Measurements from ENCODE around the gene TET2.

Gene TET2

DNA sequence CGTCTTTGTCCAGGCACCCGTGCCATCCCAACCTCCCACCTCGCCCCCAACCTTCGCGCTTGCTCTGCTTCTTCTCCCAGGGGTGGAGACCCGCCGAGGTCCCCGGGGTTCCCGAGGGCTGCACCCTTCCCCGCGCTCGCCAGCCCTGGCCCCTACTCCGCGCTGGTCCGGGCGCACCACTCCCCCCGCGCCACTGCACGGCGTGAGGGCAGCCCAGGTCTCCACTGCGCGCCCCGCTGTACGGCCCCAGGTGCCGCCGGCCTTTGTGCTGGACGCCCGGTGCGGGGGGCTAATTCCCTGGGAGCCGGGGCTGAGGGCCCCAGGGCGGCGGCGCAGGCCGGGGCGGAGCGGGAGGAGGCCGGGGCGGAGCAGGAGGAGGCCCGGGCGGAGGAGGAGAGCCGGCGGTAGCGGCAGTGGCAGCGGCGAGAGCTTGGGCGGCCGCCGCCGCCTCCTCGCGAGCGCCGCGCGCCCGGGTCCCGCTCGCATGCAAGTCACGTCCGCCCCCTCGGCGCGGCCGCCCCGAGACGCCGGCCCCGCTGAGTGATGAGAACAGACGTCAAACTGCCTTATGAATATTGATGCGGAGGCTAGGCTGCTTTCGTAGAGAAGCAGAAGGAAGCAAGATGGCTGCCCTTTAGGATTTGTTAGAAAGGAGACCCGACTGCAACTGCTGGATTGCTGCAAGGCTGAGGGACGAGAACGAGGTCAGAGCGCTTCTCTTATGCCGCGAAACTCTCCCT is at the start of gene TET2:
Gene TET2 (plus strand): TSS at position 601 of the 740 bp plus-strand sequence. CDS start 87,067 bp downstream, outside the sequence.
- DNase-seq (ENCODE audit: low spot score), result peak; percentile 65
- CTCF ChIA-PET, result interaction anchor here (0.9 kb wide), 1 partner anchor 402 kb away, joined by 3 read pairs; no protein-coding TSS in a partner anchor
- TF ChIP-seq, protein P1, sequence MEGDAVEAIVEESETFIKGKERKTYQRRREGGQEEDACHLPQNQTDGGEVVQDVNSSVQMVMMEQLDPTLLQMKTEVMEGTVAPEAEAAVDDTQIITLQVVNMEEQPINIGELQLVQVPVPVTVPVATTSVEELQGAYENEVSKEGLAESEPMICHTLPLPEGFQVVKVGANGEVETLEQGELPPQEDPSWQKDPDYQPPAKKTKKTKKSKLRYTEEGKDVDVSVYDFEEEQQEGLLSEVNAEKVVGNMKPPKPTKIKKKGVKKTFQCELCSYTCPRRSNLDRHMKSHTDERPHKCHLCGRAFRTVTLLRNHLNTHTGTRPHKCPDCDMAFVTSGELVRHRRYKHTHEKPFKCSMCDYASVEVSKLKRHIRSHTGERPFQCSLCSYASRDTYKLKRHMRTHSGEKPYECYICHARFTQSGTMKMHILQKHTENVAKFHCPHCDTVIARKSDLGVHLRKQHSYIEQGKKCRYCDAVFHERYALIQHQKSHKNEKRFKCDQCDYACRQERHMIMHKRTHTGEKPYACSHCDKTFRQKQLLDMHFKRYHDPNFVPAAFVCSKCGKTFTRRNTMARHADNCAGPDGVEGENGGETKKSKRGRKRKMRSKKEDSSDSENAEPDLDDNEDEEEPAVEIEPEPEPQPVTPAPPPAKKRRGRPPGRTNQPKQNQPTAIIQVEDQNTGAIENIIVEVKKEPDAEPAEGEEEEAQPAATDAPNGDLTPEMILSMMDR (conservative IDR thresholded peaks at IDR 0.05; ENCODE audit: low read depth), result no peak
- POLR2A ChIA-PET (ENCODE audit: low non-redundant PET), result interaction anchor here (0.6 kb wide), 1 partner anchor 54 kb away, joined by 3 read pairs; no protein-coding TSS in a partner anchor
- H3K27ac ChIP-seq, result peak within 1 kb of the TSS; percentile 76

DNA sequence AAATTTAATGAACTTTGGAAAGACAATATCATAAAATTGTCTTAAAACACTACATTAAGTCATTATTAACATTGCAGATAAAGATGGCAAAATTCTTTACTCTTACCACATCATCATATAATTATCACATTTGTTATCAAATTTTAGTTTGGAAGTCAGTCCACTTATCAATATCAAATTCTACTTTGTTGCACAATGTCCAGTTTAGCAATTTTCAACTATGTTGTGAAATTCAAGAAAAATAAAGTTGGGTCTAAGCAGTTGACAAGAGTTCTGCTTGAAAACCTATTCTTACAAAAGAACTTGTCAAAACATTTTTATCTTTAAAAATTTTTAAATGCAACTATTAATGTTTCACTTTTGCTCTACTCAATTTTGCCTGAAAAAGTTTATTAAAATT is 44.7 kb upstream of the TET2 start:
- DNase-seq (ENCODE audit: low spot score), result no peak
- ChIA-PET CTCF (no interaction called here), POLR2A (ENCODE audit: low non-redundant PET) (no interaction called here)
- TF ChIP-seq, protein P1 (conservative IDR thresholded peaks at IDR 0.05; ENCODE audit: low read depth), result no peak
- H3K27ac ChIP-seq, result no peak overlapping the region

DNA sequence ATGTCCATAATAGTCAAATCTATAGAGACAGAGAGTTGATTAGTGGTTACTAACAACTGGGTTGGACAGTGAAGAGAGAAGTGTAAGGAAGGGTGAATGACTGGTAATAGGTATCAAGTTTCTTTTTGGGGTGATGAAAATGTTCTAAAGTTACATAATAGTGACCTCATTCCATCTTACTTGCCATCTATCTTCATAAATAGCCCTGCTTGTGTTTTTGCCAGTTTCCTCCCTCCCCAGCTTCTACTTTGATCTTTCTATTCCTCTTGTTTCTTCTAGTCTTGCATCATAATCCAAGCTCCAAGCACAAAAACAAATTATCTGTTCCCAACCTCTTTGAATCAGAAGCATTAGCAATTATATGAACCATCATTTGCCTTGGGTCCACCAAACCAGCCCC is 40.2 kb upstream of the TET2 start:
- ChIA-PET CTCF (no interaction called here), POLR2A (ENCODE audit: low non-redundant PET) (no interaction called here)
- no peak for DNase-seq (ENCODE audit: low spot score)
- no peak overlapping the region for H3K27ac ChIP-seq
- TF ChIP-seq, protein P1 (conservative IDR thresholded peaks at IDR 0.05; ENCODE audit: low read depth), result no peak

GRCh38 chr4:105107095-105107856 is 39.4 kb upstream of the TET2 start:
- H3K27ac ChIP-seq, result no peak overlapping the region
- CTCF ChIA-PET, result interaction anchor here (0.7 kb wide), 1 partner anchor 828 kb away, joined by 3 read pairs; no protein-coding TSS in a partner anchor
- TF ChIP-seq, protein P1 (conservative IDR thresholded peaks at IDR 0.05; ENCODE audit: low read depth), result no peak
- DNase-seq (ENCODE audit: low spot score), result no peak
- POLR2A ChIA-PET (ENCODE audit: low non-redundant PET), result no interaction called here

GRCh38 chr4:105108971-105109370 is 37.7 kb upstream of the TET2 start:
- ChIA-PET POLR2A (ENCODE audit: low non-redundant PET) (no interaction called here), CTCF (no interaction called here)
- DNase-seq (ENCODE audit: low spot score), result no peak
- TF ChIP-seq, protein P1 (conservative IDR thresholded peaks at IDR 0.05; ENCODE audit: low read depth), result no peak
- no peak overlapping the region for H3K27ac ChIP-seq

DNA sequence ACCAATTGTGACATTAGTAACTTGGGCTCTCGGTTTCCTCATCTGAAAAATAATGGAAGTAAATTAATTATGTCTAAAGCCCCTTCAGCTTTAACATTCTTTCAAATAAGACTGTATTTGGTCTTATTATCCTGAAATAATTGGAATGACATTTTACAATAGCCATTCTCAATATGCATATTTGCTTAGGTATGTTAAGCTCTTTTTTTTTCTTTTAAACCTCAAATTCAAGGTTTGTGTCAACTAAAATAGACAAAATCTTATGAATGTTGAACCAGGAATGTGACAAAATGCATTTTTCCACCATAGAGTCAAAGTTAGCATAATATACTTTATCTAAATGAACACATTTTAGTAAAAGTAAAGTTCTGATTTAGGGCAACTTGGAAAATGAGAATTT is 34.4 kb upstream of the TET2 start:
- TF ChIP-seq, protein P1 (conservative IDR thresholded peaks at IDR 0.05; ENCODE audit: low read depth), result no peak
- DNase-seq (ENCODE audit: low spot score), result no peak
- ChIA-PET CTCF (interaction anchor here (0.7 to 0.9 kb wide), 2 partner anchors 13 to 361 kb away, joined by 4 read pairs; no protein-coding TSS in a partner anchor), POLR2A (ENCODE audit: low non-redundant PET) (no interaction called here)
- no peak overlapping the region for H3K27ac ChIP-seq
